OCI-LY1 (cell line): ENCODE measurements around the gene FBXL17.

ENCODE experiments used
- H2AFZ ChIP-seq: fragments of 200-600 bp; sonication (generic), shearing (Covaris generic); 2 replicates; pipeline ENCODE4 v1.6.0; 2014; ENCODE audit warnings: antibody characterized with exemption, mild to moderate bottlenecking, low read length
- H3F3A ChIP-seq: fragments of 200-600 bp; sonication (generic), shearing (Covaris generic); 2 replicates; pipeline ENCODE4 v1.6.0; 2014; ENCODE audit warnings: mild to moderate bottlenecking, antibody characterized with exemption, low read length, moderate library complexity; ENCODE audit not compliant: insufficient read depth
- H3K27ac ChIP-seq: fragments of 200-600 bp; sonication (generic); 2 replicates; pipeline ENCODE4 v1.5.1; 2014; ENCODE audit warnings: low read length, mixed run types, mild to moderate bottlenecking, low read depth; ENCODE audit not compliant: poor library complexity, severe bottlenecking
- H3K27me3 ChIP-seq: fragments of 200-600 bp; sonication (generic); 2 replicates; pipeline ENCODE4 v1.6.0; 2014; ENCODE audit warnings: antibody characterized with exemption, mild to moderate bottlenecking, low read length, moderate library complexity; ENCODE audit not compliant: insufficient read depth
- H3K36me3 ChIP-seq: fragments of 200-600 bp; sonication (generic); 2 replicates; pipeline ENCODE4 v1.6.1; 2014; ENCODE audit warnings: mild to moderate bottlenecking, antibody characterized with exemption, low read length, moderate library complexity, mixed read lengths; ENCODE audit not compliant: insufficient read depth
- H3K4me1 ChIP-seq: fragments of 200-600 bp; sonication (generic); 2 replicates; pipeline ENCODE4 v1.5.1; 2014; ENCODE audit warnings: mild to moderate bottlenecking, low read length, moderate library complexity; ENCODE audit not compliant: insufficient read depth, severe bottlenecking
- H3K4me2 ChIP-seq: fragments of 200-600 bp; sonication (generic), shearing (Covaris generic); 2 replicates; pipeline ENCODE4 v1.6.1; 2014; ENCODE audit warnings: low read length
- H3K4me3 ChIP-seq: fragments of 200-600 bp; sonication (generic); 2 replicates; pipeline ENCODE4 v1.5.1; 2014; ENCODE audit warnings: low read length, low read depth, mild to moderate bottlenecking, mixed read lengths; ENCODE audit not compliant: poor library complexity, severe bottlenecking
- H3K79me2 ChIP-seq: fragments of 200-600 bp; shearing (Covaris generic); 2 replicates; pipeline ENCODE4 v1.6.1; 2016; ENCODE audit warnings: mixed run types, low read length, mixed read lengths; ENCODE audit not compliant: insufficient read depth
- H3K9ac ChIP-seq: fragments of 200-600 bp; sonication (generic), shearing (Covaris generic); 2 replicates; pipeline ENCODE4 v1.6.1; 2014; ENCODE audit warnings: mild to moderate bottlenecking, low read length, mixed read lengths
- H3K9me2 ChIP-seq: fragments of 200-600 bp; sonication (generic), shearing (Covaris generic); 2 replicates; pipeline ENCODE4 v1.6.1; 2014; ENCODE audit warnings: low read depth, mild to moderate bottlenecking, low read length, mixed read lengths
- H3K9me3 ChIP-seq: fragments of 200-600 bp; shearing (Covaris generic); 2 replicates; pipeline ENCODE4 v1.6.1; 2014; ENCODE audit warnings: low read length, mixed read lengths
- H4K20me1 ChIP-seq: fragments of 200-600 bp; sonication (generic), shearing (Covaris generic); 2 replicates; pipeline ENCODE4 v1.6.0; 2016; ENCODE audit warnings: mild to moderate bottlenecking, low read length; ENCODE audit not compliant: insufficient read depth
- EZH2 ChIP-seq: fragments of 200-600 bp; sonication (generic), shearing (Covaris generic); IDR thresholded peaks from 2 replicates; pipeline ENCODE4 v1.8.0; 2017; ENCODE audit warnings: borderline replicate concordance, mixed run types, mild to moderate bottlenecking, antibody characterized with exemption, low read length, moderate library complexity, mixed read lengths
- TF ChIP-seq, protein P1 (sequence below): fragments of 200-600 bp; sonication (generic), shearing (Covaris generic); IDR thresholded peaks from 2 replicates; pipeline ENCODE4 v1.5.1; 2017; ENCODE audit warnings: mild to moderate bottlenecking, antibody characterized with exemption, low read length, moderate library complexity, mixed read lengths

FBXL17 gene

DNA sequence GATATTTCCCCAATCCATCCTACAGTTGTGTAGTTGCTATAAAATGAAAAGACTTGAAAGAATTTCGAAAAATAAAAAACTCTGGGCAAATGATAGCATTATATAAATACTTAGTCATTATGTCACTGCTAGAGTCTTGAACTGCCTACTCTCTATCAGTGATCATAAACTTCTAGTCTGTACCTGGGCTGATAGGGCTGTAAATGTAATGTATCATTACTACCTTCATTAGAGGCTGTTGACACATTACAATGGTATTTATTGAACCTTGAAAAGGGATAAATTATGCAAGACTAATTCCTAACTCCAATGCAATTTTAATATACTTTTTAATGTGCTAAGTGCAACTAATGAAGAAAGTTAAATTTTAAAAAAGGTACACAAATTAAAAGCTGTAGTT is 497.0 kb downstream of the FBXL17 start:
- H3K4me3 ChIP-seq = no peak overlapping the region
- no peaks in the 10 kb centered on the region for H3F3A ChIP-seq
- peaks cover 13% of the 10 kb centered on the region for H3K4me1 ChIP-seq
- no peak overlapping the region for H2AFZ ChIP-seq
- no peaks in the 10 kb centered on the region for H4K20me1 ChIP-seq
- no peak overlapping the region for H3K9ac ChIP-seq
- H3K4me2 ChIP-seq = no peak overlapping the region
- H3K9me3 ChIP-seq = no peaks in the 10 kb centered on the region
- TF ChIP-seq, protein P1, sequence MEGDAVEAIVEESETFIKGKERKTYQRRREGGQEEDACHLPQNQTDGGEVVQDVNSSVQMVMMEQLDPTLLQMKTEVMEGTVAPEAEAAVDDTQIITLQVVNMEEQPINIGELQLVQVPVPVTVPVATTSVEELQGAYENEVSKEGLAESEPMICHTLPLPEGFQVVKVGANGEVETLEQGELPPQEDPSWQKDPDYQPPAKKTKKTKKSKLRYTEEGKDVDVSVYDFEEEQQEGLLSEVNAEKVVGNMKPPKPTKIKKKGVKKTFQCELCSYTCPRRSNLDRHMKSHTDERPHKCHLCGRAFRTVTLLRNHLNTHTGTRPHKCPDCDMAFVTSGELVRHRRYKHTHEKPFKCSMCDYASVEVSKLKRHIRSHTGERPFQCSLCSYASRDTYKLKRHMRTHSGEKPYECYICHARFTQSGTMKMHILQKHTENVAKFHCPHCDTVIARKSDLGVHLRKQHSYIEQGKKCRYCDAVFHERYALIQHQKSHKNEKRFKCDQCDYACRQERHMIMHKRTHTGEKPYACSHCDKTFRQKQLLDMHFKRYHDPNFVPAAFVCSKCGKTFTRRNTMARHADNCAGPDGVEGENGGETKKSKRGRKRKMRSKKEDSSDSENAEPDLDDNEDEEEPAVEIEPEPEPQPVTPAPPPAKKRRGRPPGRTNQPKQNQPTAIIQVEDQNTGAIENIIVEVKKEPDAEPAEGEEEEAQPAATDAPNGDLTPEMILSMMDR = no peak
- TF ChIP-seq EZH2 = no peak
- H3K9me2 ChIP-seq = no peaks in the 10 kb centered on the region
- no peaks in the 10 kb centered on the region for H3K36me3 ChIP-seq
- H3K27ac ChIP-seq = no peak overlapping the region
- no peaks in the 10 kb centered on the region for H3K79me2 ChIP-seq
- no peaks in the 10 kb centered on the region for H3K27me3 ChIP-seq

DNA sequence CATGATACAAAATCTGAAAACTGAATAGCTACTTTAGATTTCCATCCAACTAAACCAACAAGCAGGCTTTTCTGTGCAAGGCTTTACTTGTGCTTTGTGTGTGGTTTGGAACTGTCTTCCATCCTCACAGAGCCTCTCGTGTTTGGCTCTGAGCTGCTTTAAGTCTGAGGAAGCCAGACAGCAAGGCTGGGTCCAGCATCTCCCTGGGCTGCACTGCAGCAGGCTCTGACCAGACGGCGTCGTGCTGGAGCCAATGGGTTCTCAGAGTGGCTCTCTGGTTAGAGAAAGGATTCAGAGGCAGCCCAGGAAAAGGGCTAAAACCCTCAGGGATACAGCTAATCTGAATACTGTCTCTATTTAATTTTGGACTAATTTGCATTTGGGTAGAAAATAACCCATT is 503.2 kb downstream of the FBXL17 start:
- Histone ChIP-seq H3K79me2 (no peaks in the 10 kb centered on the region), H3K9me2 (no peaks in the 10 kb centered on the region)
- TF ChIP-seq, protein P1 = no peak
- no peak for TF ChIP-seq EZH2

DNA sequence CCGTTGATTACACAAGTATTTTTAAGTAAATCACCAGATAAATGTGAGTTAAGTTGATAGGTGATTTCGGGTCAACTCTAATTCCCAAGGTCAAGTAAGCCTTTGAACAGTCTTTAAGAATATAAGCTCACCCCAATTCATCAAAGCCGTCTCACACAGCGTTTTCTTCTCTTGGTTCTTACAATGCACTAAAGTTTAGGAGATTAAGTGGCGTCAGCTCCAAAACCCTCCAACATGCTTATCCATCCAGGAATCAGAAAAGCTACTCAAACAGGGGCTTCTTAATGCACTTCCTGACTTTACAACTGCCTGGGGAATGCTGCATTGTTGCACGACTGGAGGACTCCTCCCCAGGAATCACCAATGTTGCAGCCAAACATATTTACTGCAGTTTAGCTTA is 505.0 kb downstream of the FBXL17 start:
- Histone ChIP-seq H2AFZ (no peak overlapping the region), H3K4me2 (no peak overlapping the region), H3K27me3 (no peaks in the 10 kb centered on the region), H3K9me3 (no peaks in the 10 kb centered on the region), H3K4me3 (no peak overlapping the region), H3K36me3 (no peaks in the 10 kb centered on the region), H3F3A (no peaks in the 10 kb centered on the region), H3K9ac (no peak overlapping the region), H3K27ac (no peak overlapping the region), H3K9me2 (no peaks in the 10 kb centered on the region), H3K4me1 (no peaks in the 10 kb centered on the region), H3K79me2 (no peaks in the 10 kb centered on the region), H4K20me1 (no peaks in the 10 kb centered on the region)
- no peak for TF ChIP-seq EZH2
- TF ChIP-seq, protein P1 = no peak

More for the DNA sequence above, 503.2 kb downstream of the FBXL17 start:
- H3K4me3 ChIP-seq = no peak overlapping the region
- no peaks in the 10 kb centered on the region for H3K4me1 ChIP-seq
- H3F3A ChIP-seq = no peaks in the 10 kb centered on the region
- H3K4me2 ChIP-seq = no peak overlapping the region
- H4K20me1 ChIP-seq = no peaks in the 10 kb centered on the region
- no peaks in the 10 kb centered on the region for H3K27me3 ChIP-seq
- H3K9me3 ChIP-seq = no peaks in the 10 kb centered on the region
- no peaks in the 10 kb centered on the region for H3K36me3 ChIP-seq
- H2AFZ ChIP-seq = no peak overlapping the region
- H3K9ac ChIP-seq = no peak overlapping the region
- H3K27ac ChIP-seq = no peak overlapping the region
